Endothelial cell of umbilical vein (primary cell): ENCODE data around the gene PLCXD3. TPM values are rescaled to one million over a fixed set of nuclear protein-coding genes. Genes with fewer than 3 reads are reported as not detected.

Experiments used
- Bru-seq: library from RNA; stranded (reverse); fragments of 400-500 nt; gene quantifications from one replicate; lab custom pipeline; 2021; lab: Mats Ljungman, UMichigan
- BruChase-seq, 2 experiments: library from RNA; stranded (reverse); fragments of 400-500 nt; gene quantifications; one replicate each; lab custom pipeline; 2021; lab: Mats Ljungman, UMichigan
- BruUV-seq: library from RNA; stranded (reverse); fragments of 400-500 nt; replicated peaks from 2 replicates; lab custom pipeline; 2021; lab: Mats Ljungman, UMichigan
- CTCF ChIA-PET: fragments of 300-600, 350-600 bp; sonication (Branson Sonifier 250); formaldehyde crosslinking; loops from one replicate; lab custom pipeline; 2021; ENCODE audit warnings: antibody characterized with exemption, inconsistent platforms; lab: Charles Lee
- POLR2A ChIA-PET: fragments of 300-600, 350-600 bp; sonication (Branson Sonifier 250); formaldehyde crosslinking; loops from one replicate; lab custom pipeline; 2021; ENCODE audit warnings: antibody characterized with exemption, inconsistent platforms; lab: Charles Lee
- DNase-seq: peaks from one replicate; pipeline ENCODE4 v3.0.0-alpha.2; 2011; ENCODE audit warnings: low read depth, low spot score
- FAIRE-seq: peaks from 2 replicates; lab custom pipeline; 2011; peaks lifted over from hg19 to GRCh38; lab: Jason Lieb, UNC
- H2AFZ ChIP-seq: 2 replicates; pipeline ENCODE4 v1.6.0; 2012; ENCODE audit warnings: low read depth, low read length, control low read depth, inconsistent platforms
- H3K27ac ChIP-seq: 2 replicates; pipeline ENCODE4 v1.5.1; 2011; ENCODE audit warnings: low read depth, mild to moderate bottlenecking, control low read depth, low read length, moderate library complexity; ENCODE audit not compliant: insufficient read depth
- H3K27me3 ChIP-seq, 2 experiments: 2 replicates each; pipeline versions ENCODE4 v1.6.0 to v1.6.1; 2011; ENCODE audit warnings: low read length in 2 of 2, mixed read lengths in 1 of 2; ENCODE audit not compliant: control insufficient read depth in 2 of 2, insufficient read depth in 2 of 2
- H3K36me3 ChIP-seq, 2 experiments: 2 replicates in 1 of 2; 3 replicates in 1 of 2; pipeline ENCODE4 v1.5.1; 2011; ENCODE audit warnings: low read length in 2 of 2, mild to moderate bottlenecking in 1 of 2, moderate library complexity in 1 of 2; ENCODE audit not compliant: control insufficient read depth in 2 of 2, insufficient read depth in 2 of 2; ENCODE audit errors: extremely low read depth in 1 of 2
- H3K4me1 ChIP-seq: 3 replicates; pipeline ENCODE4 v1.5.1; 2011; ENCODE audit warnings: mild to moderate bottlenecking, low read length; ENCODE audit not compliant: control insufficient read depth, insufficient read depth; ENCODE audit errors: extremely low read depth
- H3K4me2 ChIP-seq: 2 replicates; pipeline ENCODE4 v1.6.1; 2011; ENCODE audit warnings: low read length, control low read depth, mixed read lengths; ENCODE audit not compliant: insufficient read depth
- H3K4me3 ChIP-seq, 3 experiments: fragments of 200-600 bp in 1 of 3; sonication (generic), shearing (Covaris generic) in 1 of 3; replicated peaks in 1 of 3; 2 replicates each; pipeline ENCODE4 v1.5.1; 2011 to 2016; ENCODE audit warnings: control low read depth in 3 of 3, low read length in 3 of 3, mild to moderate bottlenecking in 2 of 3, inconsistent platforms in 1 of 3, low read depth in 1 of 3, moderate library complexity in 1 of 3; ENCODE audit not compliant: insufficient read depth in 1 of 3
- H3K79me2 ChIP-seq: 2 replicates; pipeline ENCODE4 v1.6.0; 2012; ENCODE audit warnings: low read length, inconsistent platforms; ENCODE audit not compliant: control insufficient read depth, insufficient read depth
- H3K9ac ChIP-seq: replicated peaks from 2 replicates; pipeline ENCODE3; 2011; ENCODE audit warnings: low read length, control low read depth; ENCODE audit not compliant: insufficient read depth; ENCODE audit errors: extremely low read depth
- H3K9me1 ChIP-seq: replicated peaks from 3 replicates; pipeline ENCODE4 v1.6.0; 2011; ENCODE audit warnings: mild to moderate bottlenecking, low read length; ENCODE audit not compliant: control insufficient read depth, insufficient read depth; ENCODE audit errors: extremely low read depth
- H3K9me3 ChIP-seq: replicated peaks from 2 replicates; pipeline ENCODE4 v1.5.1; 2012; ENCODE audit warnings: low read length, inconsistent platforms; ENCODE audit not compliant: control insufficient read depth, insufficient read depth
- H4K20me1 ChIP-seq: replicated peaks from 2 replicates; pipeline ENCODE3; 2011; ENCODE audit warnings: mild to moderate bottlenecking, low read length; ENCODE audit not compliant: control insufficient read depth, insufficient read depth; ENCODE audit errors: extremely low read depth
- CTCF ChIP-seq, 2 donors: IDR thresholded peaks; 1 replicate in 1 of 2; 2 replicates in 1 of 2; pipeline ENCODE4 v1.5.1; 2011; ENCODE audit warnings: low read length in 2 of 2, mild to moderate bottlenecking in 2 of 2, moderate library complexity in 2 of 2, control low read depth in 1 of 2, inconsistent platforms in 1 of 2, low read depth in 1 of 2; ENCODE audit not compliant: insufficient read depth in 1 of 2; ENCODE audit errors: extremely low read depth in 1 of 2
- EZH2 ChIP-seq: IDR thresholded peaks from 2 replicates; pipeline ENCODE4 v1.6.1; 2012; ENCODE audit warnings: borderline replicate concordance, low read depth, mild to moderate bottlenecking, moderate library complexity, low read length, inconsistent platforms; ENCODE audit not compliant: severe bottlenecking
- FOS ChIP-seq: IDR thresholded peaks from 2 replicates; pipeline ENCODE4 v1.6.1; 2011; ENCODE audit warnings: mild to moderate bottlenecking, low read length, moderate library complexity, borderline replicate concordance; ENCODE audit not compliant: insufficient read depth
- GATA2 ChIP-seq: IDR thresholded peaks from 2 replicates; pipeline ENCODE4 v1.7.0; 2011; ENCODE audit warnings: low read depth, mild to moderate bottlenecking, moderate library complexity, mixed read lengths, low read length; ENCODE audit not compliant: insufficient read length, insufficient read depth
- JUN ChIP-seq: IDR thresholded peaks from 2 replicates; pipeline ENCODE4 v1.6.1; 2011; ENCODE audit warnings: borderline replicate concordance, low read depth; ENCODE audit not compliant: insufficient read length, insufficient read depth
- MAX ChIP-seq: IDR thresholded peaks from 2 replicates; pipeline ENCODE4 v1.6.1; 2011; ENCODE audit not compliant: insufficient read depth, insufficient read length
- MYC ChIP-seq: IDR thresholded peaks from one replicate; pipeline ENCODE4 v1.6.1; 2011; ENCODE audit warnings: mild to moderate bottlenecking, low read depth, low read length
- POLR2A ChIP-seq: IDR thresholded peaks from 2 replicates; pipeline ENCODE4 v1.6.1; 2012; ENCODE audit warnings: low read depth, mild to moderate bottlenecking, control low read depth, low read length
- POLR2AphosphoS5 ChIP-seq: IDR thresholded peaks from 2 replicates; pipeline ENCODE4 v1.6.1; 2012; ENCODE audit warnings: low read depth, mild to moderate bottlenecking, control low read depth, low read length, moderate library complexity; ENCODE audit not compliant: insufficient read depth
- dilution Hi-C: fragments of 300-500 bp; cut with MboI; formaldehyde crosslinking; loops from one replicate; pipeline ENCODE4 v1.15.0; 2019; ENCODE audit warnings: low sequenced_read_pairs; ENCODE audit not compliant: extremely low pct_ligation_motif_present
- intact Hi-C: fragments of 100-400 bp; cut with micrococcal nuclease; formaldehyde crosslinking; loops from one replicate; pipeline ENCODE4 v1.10.0; 2022
- long read RNA-seq: library from polyadenylated mRNA; stranded (forward); transcript quantifications from one replicate; pipeline ENCODE4 v2.0.0, GENCODE V29; 2021
- polyA minus RNA-seq, 3 experiments: library from RNA; depleted of rRNA, polyadenylated mRNA; stranded (reverse); fragments of >200 nt; gene quantifications; 1 replicate in 1 of 3; 2 replicates in 2 of 3; pipeline ENCODE4 v1.2.3, GENCODE V29; 2011
- polyA plus RNA-seq, 4 experiments: library from polyadenylated mRNA; depleted of rRNA in 3 of 4; stranded (reverse) in 3 of 4; unstranded in 1 of 4; fragments of >200 nt; gene quantifications; 2 replicates each; pipeline versions ENCODE4 v1.2.1 to v1.2.3, GENCODE V29; 2011 to 2012; ENCODE audit warnings: missing spikeins in 1 of 4
- total RNA-seq: library from RNA; stranded (reverse); gene quantifications from 2 replicates; pipeline ENCODE4 v1.2.3, GENCODE V29; 2021

Gene PLCXD3
- not detected in 2 replicates for total RNA-seq
- polyA plus RNA-seq: not detected in 2 replicates
- polyA plus RNA-seq (2011; cell fraction: cytosol; rRNA removed): not detected in 2 replicates
- polyA plus RNA-seq (2011; cell fraction: nucleus; rRNA removed): not detected in 2 replicates
- polyA plus RNA-seq (2012): not detected in 2 replicates
- not detected in 2 replicates for polyA minus RNA-seq
- not detected for polyA minus RNA-seq (2011; cell fraction: cytosol; rRNA and poly(A)+ RNA removed)
- not detected in 2 replicates for polyA minus RNA-seq (2011; cell fraction: nucleus; rRNA and poly(A)+ RNA removed)
- percentile 1 among the genes with signal in this experiment for Bru-seq, nascent RNA
- BruChase-seq, experiment 1, labeled RNA remaining after a 6-hour chase: percentile 0 among the genes with signal in this experiment
- percentile 0 among the genes with signal in this experiment for BruChase-seq, experiment 2, labeled RNA remaining after a 2-hour chase
- long read RNA-seq: 0 reads

GRCh38 chr5:41510176-41510831, at the start of gene PLCXD3:
PLCXD3 (minus strand) TSS chr5:41510601; CDS start chr5:41510526, 75 bp downstream.
- Histone ChIP-seq H3K9me1 (no peaks in the 10 kb centered on the region), H3K27ac (no peak within 1 kb of the TSS), H3K36me3 (no peaks in the 10 kb centered on the region), H2AFZ (no peak within 1 kb of the TSS), H3K79me2 (no peaks in the 10 kb centered on the region), H3K9ac (no peak within 1 kb of the TSS), H3K27me3 (peaks cover 16 to 23% of the 10 kb centered on the region in 2 experiments), H3K4me1 (no peaks in the 10 kb centered on the region), H3K9me3 (no peaks in the 10 kb centered on the region), H4K20me1 (no peaks in the 10 kb centered on the region), H3K4me3 (no peak within 1 kb of the TSS), H3K4me2 (no peak within 1 kb of the TSS)
- dilution Hi-C loops: no loop called here
- ChIA-PET CTCF (interaction anchor here (3.2 kb wide), 1 partner anchor 8 kb away, joined by 9 read pairs; no protein-coding TSS in a partner anchor), POLR2A (no interaction called here)
- BruUV-seq: no TSS peak
- TF ChIP-seq GATA2 (no peak), POLR2AphosphoS5 (no peak), EZH2 (no peak), CTCF (IDR thresholded peaks at IDR 0.05; ENCODE audit: extremely low read depth in 1 of 2, insufficient read depth in 1 of 2, low read depth in 1 of 2, low read length in 2 of 2) (no peak), FOS (no peak), MAX (no peak), POLR2A (no peak), JUN (no peak), MYC (no peak)
- intact Hi-C loops: no loop called here
- DNase-seq (no peak), FAIRE-seq (no peak)
